ENCODE data around the gene HRG.

Gene HRG

DNA sequence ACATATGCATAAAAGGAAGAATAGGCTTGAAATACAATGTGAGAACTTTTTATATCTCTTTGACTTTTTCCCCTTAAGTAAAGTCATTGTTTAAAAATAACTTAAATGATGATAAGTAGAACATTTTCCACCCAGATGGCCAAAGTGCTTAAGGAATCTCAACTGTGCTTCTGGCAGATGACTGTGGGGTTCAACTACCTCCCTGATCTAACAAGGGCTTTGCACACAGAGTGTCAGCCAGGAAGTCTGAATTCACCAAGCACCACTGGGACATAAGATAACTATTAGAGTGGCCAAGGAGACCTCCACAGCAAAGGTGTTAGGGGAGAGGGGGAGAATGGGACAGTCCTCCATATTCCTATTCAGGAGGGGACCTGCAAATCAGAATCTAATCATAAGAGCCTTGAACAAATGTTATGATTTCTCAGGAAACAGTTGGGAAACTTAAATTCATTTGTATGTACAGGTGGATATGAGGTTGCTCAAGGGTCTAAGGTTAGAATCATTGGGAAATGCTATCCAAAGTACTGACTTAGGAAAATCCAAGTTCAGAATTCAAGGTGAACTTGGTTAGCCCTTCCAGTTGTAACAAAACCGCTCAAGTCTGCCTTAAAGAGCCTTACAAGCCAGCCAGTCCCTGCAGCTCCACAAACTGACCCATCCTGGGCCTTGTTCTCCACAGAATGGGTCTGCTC is 25.9 kb upstream of the HRG start, which contains the start of gene FETUB:
TSS of gene FETUB (plus strand) at position 622 of the 695 bp plus-strand sequence. CDS start at position 684, 62 bp downstream.
- no peak for DNase-seq (ENCODE audit: low spot score)

DNA sequence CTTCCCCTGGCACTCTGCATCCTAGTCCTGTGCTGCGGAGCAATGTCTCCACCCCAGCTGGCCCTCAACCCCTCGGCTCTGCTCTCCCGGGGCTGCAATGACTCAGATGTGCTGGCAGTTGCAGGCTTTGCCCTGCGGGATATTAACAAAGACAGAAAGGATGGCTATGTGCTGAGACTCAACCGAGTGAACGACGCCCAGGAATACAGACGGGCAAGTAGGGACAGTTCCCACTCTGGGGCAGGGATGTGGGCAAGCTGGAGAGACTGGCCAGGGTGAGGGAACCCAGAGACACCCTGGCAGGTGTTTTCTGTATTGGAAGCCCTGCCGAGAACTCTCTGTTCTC is 25.4 kb upstream of the HRG start:
- peak; percentile 12 for DNase-seq (ENCODE audit: low spot score)

DNA sequence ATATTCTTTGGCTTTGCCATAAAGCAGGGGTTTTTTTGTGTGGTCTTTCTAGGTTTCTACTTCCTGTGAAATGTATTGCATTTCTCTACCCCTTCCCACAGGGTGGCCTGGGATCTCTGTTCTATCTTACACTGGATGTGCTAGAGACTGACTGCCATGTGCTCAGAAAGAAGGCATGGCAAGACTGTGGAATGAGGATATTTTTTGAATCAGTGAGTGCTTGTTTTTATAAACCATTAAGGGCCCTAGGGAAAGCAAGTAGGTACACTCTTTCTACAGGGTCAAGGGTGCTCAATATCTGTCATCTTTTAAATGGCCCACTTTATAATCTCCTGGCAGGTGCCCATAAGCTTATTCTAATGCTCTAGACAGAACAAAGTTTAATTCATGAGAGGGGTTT is 24.9 kb upstream of the HRG start:
- DNase-seq (ENCODE audit: low spot score): no peak

DNA sequence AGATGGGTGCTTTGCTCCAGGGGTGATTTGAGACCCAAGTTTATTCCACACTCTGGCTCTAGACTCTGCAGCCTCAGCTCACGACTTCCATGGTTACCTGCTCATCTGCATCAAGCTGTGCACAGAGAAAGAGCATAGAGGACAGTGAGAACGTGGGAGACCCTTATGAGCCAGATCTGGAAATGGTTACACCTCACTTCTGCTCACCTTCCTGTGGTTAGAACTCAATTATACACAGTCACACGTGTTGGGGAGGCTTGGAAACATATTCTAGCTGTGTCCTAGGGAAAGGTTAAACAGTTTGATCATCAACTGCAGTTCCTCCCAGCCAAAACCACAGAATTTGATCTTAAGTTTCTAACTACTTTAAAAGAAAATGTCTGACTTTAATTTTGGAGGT is 23.8 kb upstream of the HRG start:
- DNase-seq (ENCODE audit: low spot score): no peak

- DNase-seq (ENCODE audit: low spot score): no peak
Measured at GRCh38 chr3:186643493-186643892, 22.3 kb upstream of the HRG start.

DNA sequence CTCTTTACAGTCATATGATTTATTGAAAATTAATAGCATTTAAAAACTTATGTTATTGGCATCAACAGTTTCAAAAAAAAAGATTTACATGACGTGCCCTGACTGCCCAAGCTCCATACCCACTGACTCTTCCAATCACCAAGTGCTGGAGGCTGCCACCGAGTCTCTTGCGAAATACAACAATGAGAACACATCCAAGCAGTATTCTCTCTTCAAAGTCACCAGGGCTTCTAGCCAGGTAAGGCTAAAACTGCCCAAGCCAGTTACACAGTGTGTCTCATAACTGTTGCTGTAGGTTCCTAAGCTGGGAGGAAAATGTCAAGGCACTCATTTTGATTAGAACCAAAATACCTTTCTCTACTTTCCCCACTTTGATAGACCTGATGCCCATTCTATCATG is 21.1 kb upstream of the HRG start:
- no peak for DNase-seq (ENCODE audit: low spot score)

DNA sequence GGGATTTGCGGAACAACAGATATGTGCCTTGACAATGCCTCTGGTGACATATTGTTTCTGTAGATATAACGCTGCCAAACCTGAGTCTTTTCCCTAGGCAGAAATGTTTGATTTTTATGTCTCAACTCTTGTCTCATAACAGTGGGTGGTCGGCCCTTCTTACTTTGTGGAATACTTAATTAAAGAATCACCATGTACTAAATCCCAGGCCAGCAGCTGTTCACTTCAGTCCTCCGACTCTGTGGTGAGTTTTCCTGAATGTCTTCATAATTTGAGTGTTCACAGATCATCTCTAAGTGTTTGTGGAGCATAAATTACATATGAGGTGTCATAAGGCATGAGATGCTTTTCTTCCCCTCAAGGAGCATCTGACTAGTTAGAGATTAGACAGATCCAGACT is 19.7 kb upstream of the HRG start:
- no peak for DNase-seq (ENCODE audit: low spot score)

DNA sequence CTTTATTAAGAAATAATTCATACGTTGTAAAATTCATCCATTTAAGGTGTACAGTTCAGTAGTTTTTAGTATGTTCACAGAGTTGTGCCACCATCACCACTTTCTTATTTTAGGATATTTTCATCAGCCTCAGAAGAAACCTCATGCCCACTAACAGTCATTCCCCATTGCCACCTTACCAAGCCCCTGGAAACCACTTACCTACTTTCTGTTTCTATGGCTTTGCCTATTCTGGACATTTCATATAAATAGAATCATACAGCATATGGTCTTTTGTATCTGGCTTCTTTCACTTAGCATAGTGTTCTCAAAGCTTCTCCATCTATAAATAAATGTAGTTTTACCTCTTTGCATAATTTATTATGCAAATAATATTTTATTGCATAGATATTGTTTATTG is 19.0 kb upstream of the HRG start:
- no peak for DNase-seq (ENCODE audit: low spot score)

DNA sequence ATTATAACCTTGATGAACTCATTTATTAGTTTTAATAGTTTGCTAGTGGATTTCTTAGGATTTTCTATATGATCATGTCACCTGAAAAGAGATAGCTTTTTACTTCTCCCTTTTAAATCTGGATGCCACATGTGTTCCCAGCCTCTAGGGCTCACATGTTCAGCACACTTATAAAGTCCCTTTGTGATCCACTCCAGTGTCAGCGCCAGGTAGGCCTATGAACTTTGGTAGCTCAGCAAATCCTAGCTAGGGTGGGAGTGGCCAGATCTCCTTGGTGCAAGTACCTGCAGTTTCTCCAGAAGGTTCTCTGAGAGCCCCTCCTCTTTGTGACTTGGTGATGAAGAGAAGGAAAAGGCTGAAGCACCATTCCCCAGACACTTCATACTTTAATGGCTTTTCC is 17.0 kb upstream of the HRG start:
- no peak for DNase-seq (ENCODE audit: low spot score)

GRCh38 chr3:186651678-186652215 is 14.1 kb upstream of the HRG start:
- no peak for DNase-seq (ENCODE audit: low spot score)

GRCh38 chr3:186653080-186653707 is 12.6 kb upstream of the HRG start:
- DNase-seq (ENCODE audit: low spot score): no peak

GRCh38 chr3:186653984-186654383 is 11.8 kb upstream of the HRG start:
- DNase-seq (ENCODE audit: low spot score): no peak

- no peak for DNase-seq (ENCODE audit: low spot score)
Measured at GRCh38 chr3:186663361-186664118, 2.3 kb upstream of the HRG start.

DNA sequence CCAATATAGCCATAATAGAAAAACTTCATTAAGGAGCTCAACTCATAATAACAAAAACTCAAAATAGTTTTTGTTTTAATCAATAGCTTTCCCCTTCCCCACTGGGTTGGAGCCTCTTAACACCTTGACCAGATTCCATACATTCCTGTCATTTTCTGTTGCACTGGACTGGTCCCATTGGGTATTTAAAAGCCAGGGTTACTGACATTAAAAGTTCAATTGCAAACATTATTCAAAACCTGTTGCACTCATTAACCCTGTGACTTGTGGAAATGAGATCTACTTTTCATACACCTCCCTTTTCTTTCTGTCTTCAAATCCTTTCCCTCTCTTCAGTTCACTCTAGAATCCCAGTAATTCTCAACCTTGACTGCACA is 1.7 kb upstream of the HRG start:
- DNase-seq (ENCODE audit: low spot score): no peak

GRCh38 chr3:186664506-186664905 is 1.3 kb upstream of the HRG start:
- no peak for DNase-seq (ENCODE audit: low spot score)

DNA sequence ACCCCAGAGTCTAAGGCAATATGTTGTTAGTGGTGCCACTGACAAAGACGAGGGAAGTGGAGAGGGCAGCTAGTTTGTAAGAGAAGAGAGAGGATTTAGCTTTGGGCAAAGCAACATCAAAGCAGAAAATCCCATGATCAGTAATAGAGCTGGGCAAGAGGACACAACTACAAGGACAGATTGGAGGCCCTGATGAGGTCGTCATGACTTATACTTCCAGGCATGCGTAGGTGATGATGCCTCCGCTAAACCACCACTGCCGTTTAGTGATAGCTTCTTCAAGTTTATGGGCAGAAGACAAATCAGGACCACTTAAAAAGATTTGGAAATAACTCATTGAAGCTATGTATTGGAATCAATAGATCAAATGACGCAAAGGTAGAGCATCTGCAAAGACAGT is 2.6 kb downstream of the HRG start:
- no peak for DNase-seq (ENCODE audit: low spot score)

DNA sequence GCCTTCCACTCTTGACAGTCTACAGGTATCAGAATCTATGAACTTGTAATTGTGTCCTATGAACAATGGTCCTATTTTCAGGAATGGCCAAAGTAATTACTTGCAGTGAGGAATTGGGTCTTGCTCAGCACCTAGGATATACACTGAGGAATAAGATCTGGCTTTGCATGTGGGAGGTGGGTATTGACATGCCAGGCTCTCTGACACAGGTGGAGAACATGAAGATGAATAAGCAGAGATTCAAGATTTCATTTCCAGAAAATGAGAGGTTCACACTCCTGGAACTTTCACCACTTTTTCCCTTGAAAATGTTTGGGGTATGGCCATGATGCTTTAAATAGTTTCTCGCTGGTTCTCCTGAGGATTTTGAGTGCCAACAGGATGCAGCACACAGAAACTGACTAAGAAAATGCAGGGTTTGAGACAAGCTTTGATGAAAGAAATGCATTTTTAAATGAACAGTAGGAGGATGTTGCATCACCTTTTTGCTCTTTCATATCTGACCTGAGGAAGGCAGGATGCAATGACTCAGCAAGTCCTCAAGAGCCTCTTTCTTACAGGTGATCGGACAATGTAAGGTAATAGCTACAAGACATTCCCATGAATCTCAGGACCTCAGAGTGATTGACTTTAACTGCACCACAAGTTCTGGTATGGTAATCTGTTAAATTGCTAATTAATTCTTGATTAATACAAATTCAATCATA is 3.7 kb downstream of the HRG start:
- no peak for DNase-seq (ENCODE audit: low spot score)

DNA sequence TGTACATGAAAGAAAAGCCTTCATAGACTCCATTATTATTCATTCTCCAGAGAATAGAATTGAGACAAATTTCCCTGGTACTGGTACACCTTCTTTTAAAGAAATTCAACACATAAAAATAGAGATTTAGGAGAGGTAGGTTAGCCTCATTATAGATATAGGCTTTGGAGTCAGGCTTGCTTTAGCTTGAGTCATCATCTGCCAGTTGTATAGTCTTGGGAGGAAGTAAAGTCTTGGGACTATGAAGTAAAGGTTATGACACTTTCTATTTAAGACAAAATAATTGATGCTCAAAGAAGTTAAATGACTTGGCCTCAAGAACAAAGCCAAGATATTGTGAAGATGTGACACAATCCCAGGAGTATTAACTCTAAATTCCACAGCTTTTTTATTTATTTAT is 4.3 kb downstream of the HRG start:
- no peak for DNase-seq (ENCODE audit: low spot score)

- no peak for DNase-seq (ENCODE audit: low spot score)
Measured at GRCh38 chr3:186671051-186671450, 5.2 kb downstream of the HRG start.

DNA sequence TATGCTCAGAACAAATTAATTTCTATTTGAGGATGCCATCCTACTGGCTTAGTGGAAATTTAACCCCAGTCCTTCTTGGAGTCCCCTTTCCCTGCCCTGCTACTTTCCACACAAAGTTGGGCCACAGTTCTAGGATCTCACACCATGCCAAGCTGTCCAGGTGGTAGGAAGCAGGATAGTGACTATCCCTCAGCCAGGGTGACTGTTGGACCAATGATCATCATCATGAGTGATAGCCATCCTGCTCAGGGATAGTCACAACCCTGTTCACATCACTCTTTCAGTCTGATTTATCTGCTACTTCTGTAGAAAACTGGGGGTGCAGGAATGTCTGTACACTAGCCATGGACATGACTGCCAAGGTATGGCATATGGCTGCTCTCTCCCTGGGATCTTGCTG is 12.8 kb downstream of the HRG start:
- no peak for DNase-seq (ENCODE audit: low spot score)

DNA sequence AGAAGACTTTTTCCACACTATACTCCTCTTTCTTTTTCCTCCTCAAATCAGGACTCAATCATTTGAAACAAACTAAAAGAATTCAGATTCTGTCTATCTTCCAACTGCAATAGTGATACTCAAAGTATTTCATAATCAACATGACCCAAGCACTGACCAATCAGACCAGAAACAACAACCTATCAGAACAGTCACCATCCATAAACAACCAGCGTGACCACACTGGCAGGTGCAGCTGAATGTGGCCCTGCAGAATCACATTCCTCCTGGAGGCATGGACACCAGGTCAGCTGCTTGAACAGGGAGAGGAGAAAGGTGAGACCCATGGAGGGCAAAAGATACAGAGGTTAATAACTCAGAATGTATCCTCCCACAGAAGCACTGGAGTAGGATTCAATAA is 13.3 kb downstream of the HRG start:
- DNase-seq (ENCODE audit: low spot score): no peak

- no peak for DNase-seq (ENCODE audit: low spot score)
Measured at GRCh38 chr3:186680869-186681268, 15.1 kb downstream of the HRG start.

GRCh38 chr3:186682812-186683211 is 17.0 kb downstream of the HRG start:
- DNase-seq (ENCODE audit: low spot score): no peak
